GM19023 (cell line): ENCODE measurements around the gene SERGEF.

ENCODE experiments used
- ATAC-seq: cut with Tn5 transposase; IDR thresholded peaks from one replicate; pipeline ENCODE4 v1.9.1; 2021; ENCODE audit warnings: mild to moderate bottlenecking, moderate library complexity; ENCODE audit not compliant: unreplicated experiment

The SERGEF gene

GRCh38 chr11:17793642-17794170 lies 219.1 kb downstream of the SERGEF start:
- ATAC-seq, result no peak

- no peak for ATAC-seq
These were observed 220.7 kb downstream of the SERGEF start for GRCh38 chr11:17792161-17792560.

- no peak for ATAC-seq
These were observed 221.7 kb downstream of the SERGEF start for GRCh38 chr11:17791144-17791543.

DNA sequence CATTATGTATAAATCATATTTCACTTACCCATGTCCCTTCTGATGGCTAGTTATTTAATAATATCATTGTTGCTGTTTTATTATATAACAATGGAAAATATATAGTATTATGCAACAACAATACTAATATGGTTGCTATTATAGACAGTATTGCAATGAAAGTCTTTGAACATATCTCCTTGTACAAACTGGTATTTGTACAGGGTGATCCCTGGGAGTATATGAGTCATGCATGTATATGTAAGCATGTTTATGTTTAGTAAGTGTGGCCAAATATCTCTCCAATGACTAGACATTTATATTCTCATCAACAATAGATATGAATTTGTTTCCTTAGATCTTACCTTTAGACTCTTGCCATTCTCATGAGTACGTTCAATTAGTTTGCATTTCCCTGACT lies 222.4 kb downstream of the SERGEF start:
- ATAC-seq, result no peak

DNA sequence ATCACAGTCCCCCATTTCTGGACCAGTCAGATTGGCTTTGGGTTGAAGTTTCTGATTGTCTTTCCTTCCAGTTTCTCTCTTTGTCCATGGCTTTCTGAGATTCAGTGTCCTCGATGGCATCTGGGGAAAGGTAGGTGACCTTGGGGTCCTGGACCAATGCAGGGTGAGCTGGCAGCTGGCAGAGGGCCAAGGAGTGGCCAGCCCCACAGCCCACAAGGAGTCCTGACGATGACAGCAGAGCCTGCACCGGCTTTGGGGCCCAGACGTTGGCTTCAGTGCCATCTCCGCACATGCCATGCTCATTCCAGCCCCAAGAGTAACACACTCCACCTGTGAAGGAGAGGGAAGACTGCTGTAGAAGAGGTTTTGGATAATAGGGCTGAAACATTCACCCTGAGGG lies 224.8 kb downstream of the SERGEF start:
- ATAC-seq, result no peak

- no peak for ATAC-seq
These were observed 225.9 kb downstream of the SERGEF start for GRCh38 chr11:17786824-17787525.

GRCh38 chr11:17783878-17784277 lies 229.0 kb downstream of the SERGEF start:
- no peak for ATAC-seq

GRCh38 chr11:17782603-17783337 lies 230.1 kb downstream of the SERGEF start:
- no peak for ATAC-seq

GRCh38 chr11:17782145-17782544 lies 230.7 kb downstream of the SERGEF start:
- ATAC-seq, result no peak

GRCh38 chr11:17781626-17782025 lies 231.2 kb downstream of the SERGEF start:
- no peak for ATAC-seq

DNA sequence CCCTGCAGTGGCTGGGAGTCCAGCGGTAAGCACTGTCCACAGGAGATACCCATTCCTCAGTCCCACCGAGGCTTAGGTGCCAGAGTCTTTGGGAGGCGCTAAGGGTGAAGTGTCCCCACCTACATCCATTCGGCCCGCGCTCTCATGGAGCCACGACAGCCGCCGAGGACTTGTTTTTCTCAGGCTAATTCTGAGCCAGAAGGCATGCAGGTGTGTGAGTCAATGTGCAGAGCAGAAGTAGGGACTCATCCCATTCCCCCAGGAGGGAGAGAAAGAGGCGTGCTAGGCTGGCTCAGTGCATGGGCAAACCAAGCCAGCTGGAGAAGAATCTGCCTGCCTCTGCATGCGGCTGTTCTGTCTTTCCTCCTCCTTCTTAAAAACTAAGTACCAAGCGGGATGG lies 231.6 kb downstream of the SERGEF start:
- no peak for ATAC-seq

DNA sequence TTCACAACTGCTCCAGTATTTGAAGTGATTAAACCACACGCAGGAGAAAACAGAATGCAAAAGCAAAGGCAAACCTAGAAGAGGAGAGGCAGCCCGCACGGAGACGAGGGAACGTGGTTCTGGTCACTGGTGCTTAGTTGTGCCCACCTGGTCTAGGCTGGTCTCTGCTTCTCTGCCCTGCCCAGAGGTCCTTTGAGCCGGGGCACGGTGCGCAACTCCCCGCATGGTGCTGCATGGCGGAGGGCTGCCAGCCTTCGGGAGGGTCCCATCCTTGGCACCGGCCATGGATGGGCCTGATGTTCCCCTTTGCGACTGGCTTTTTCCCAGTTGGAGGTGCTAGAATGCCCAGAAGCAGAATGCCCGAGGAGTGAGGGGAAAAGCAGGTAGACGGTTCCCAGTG lies 232.2 kb downstream of the SERGEF start:
- ATAC-seq, result no peak

- no peak for ATAC-seq
These were observed 232.8 kb downstream of the SERGEF start for GRCh38 chr11:17779861-17780594.

GRCh38 chr11:17778956-17779860 lies 233.6 kb downstream of the SERGEF start:
- no peak for ATAC-seq

DNA sequence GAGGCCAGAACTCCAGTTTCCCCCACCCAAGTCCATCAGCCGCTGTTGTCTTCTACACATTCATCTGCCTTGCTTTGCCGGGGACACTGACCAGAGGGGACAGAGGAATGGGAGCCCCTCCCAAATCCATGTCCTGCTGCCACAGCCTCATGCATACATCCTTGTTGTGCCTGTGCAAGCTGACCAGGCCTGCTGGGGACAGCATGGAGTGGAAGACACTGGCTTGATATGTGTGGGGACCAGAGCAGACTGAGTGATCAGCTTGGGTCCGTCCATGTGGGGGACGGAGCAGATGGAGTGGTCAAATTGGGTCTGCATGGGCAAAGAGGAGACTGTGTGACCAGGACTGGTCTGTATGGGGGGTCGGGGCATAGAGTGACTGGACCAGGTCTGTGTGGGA lies 234.5 kb downstream of the SERGEF start:
- ATAC-seq, result no peak

DNA sequence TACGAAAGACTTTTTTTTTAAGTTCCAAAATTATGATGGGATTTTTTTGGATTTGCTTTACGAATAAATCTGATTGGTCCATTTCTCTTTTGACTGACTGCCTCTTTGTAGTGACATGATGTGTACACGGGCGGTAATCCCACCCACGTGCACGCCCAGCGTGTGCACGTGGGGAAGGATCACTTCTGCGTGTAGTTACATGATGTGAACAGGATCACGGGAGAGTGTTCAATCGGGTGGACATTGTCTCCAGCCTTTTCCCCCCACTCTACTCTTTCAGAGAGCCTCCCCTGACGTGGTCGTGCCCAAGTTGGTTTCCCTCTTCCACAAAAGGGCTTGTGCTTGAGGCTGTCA lies 235.1 kb downstream of the SERGEF start:
- no peak for ATAC-seq

- ATAC-seq, result no peak
These were observed 235.6 kb downstream of the SERGEF start for GRCh38 chr11:17777086-17777737.

DNA sequence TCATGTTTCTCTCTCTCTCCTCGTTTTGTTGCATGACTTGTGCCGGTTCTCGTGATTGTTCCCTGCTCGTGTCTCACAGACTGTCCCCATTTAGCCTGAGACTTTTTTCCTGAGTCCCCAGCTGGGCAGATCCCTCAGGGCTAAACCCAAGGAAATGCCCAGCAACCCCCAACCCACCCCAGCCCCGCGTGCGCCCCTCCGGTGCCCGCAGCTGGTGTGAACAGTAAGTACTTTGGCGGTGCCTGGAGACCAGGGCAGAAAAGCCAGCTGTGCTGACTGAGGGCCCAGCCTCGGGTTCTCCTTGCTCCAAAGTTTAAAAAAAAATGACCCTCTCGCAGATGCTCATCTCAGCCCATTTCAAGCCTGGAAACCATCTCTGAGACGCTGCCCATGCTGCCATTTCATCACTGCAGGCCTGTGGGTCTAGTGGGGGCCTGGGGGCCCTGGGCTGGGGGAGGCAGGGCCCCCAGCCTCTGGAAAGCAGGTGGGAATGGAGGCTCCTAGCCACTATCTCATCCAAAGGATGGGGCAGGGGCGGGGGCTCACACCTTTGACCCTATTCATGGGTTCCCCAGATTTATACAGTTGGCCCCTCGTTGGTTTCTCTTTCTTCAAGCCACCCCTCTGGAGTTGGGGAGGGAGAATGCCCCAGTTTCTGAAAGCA lies 236.5 kb downstream of the SERGEF start:
- no peak for ATAC-seq

- no peak for ATAC-seq
These were observed 237.2 kb downstream of the SERGEF start for GRCh38 chr11:17775507-17776211.
